Purkinje cell (primary cell): ENCODE data around the gene PKP1. TPM values are rescaled to one million over a fixed set of nuclear protein-coding genes. Genes with fewer than 3 reads are reported as not detected.

Experiments
- polyA plus RNA-seq: library from polyadenylated mRNA; unstranded; fragments of >200 nt; fragmentation: Nextera tagmentation; gene quantifications from 2 replicates; pipeline ENCODE4 v1.2.1, GENCODE V29; 2014

Gene PKP1, protein sequence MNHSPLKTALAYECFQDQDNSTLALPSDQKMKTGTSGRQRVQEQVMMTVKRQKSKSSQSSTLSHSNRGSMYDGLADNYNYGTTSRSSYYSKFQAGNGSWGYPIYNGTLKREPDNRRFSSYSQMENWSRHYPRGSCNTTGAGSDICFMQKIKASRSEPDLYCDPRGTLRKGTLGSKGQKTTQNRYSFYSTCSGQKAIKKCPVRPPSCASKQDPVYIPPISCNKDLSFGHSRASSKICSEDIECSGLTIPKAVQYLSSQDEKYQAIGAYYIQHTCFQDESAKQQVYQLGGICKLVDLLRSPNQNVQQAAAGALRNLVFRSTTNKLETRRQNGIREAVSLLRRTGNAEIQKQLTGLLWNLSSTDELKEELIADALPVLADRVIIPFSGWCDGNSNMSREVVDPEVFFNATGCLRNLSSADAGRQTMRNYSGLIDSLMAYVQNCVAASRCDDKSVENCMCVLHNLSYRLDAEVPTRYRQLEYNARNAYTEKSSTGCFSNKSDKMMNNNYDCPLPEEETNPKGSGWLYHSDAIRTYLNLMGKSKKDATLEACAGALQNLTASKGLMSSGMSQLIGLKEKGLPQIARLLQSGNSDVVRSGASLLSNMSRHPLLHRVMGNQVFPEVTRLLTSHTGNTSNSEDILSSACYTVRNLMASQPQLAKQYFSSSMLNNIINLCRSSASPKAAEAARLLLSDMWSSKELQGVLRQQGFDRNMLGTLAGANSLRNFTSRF
- polyA plus RNA-seq, result not detected in 2 replicates

DNA sequence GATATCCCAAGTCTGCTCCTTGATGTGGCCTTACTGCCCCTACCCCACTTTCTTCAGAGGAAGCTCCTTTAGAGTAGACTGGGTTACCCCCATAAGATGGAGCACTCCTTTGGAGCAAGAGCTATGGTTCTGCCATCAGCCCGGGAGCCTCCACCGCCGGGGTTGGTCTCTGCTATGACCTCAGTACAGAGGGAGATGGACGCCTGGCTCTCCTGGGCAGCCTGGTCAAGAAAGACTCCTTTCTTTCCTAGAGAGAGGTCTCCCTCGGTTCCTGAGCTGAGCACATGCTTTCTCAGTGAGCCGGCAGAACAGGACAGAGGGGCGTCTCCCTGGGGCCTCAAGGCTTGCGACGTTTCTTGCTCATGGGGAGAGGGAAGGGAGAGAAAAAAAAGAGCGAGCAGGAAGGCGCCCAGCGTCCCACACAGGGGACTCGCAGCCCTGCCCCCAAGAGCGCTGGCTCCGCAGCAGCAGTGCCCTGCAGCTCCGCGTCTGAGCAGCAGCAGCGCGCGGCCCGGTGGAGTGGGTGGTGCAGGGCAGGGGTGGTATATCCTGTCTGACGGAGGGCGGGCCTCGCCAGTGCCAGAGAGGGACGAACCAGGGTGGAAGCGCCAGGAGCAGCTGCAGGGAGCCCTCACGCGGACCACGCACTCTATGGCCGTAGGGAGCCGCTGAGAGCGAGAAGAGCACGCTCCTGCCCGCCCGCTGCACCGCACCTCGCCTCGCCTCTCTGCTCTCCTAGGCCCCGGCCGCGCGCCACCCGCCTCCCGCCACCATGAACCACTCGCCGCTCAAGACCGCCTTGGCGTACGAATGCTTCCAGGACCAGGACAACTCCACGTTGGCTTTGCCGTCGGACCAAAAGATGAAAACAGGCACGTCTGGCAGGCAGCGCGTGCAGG lies at the start of gene PKP1:
Gene PKP1, plus strand, starts transcription at position 576 of the 899 bp plus-strand sequence. Its CDS starts 197 bp downstream, at position 773.

DNA sequence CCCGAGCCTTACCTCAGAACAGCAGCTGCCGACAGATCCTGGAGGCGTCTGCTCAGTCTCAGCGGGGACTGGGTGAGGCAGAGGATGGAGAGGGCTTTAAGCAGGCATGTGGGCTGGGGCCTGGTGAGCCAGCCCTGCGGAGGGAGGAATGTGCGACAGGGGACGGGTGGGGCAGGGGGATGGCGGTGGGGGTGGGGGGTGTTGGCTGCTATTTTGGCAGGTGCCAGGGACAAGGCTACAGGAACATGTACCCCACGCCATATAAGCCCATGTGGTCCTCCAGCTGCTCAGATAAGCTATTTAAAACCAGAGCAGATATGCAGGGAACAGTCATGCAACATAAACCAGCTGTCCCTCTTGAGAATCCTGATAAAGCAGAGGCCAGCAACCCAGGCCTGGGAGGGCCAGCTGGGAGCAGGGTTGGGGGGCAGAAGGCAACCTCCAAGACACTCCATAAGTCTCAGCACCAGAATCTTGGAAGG lies 94.3 kb downstream of the PKP1 start, which contains the start of gene TNNT2:
Gene TNNT2, minus strand, starts transcription at position 70 of the 482 bp plus-strand sequence. CDS start 4,426 bp downstream, outside the sequence.

Other genes starting within 250 kb of the PKP1 start
- not detected in 2 replicates for gene CACNA1S, start 171.1 kb upstream of the PKP1 start, polyA plus RNA-seq
- 0.73 TPM in 1 of 2 replicates, not detected in the other for gene ASCL5, start 156.3 kb upstream of the PKP1 start, polyA plus RNA-seq
- 104 and 126 TPM in 2 replicates for gene TMEM9, start 129.0 kb upstream of the PKP1 start, polyA plus RNA-seq
- 0.11 TPM in 1 of 2 replicates, not detected in the other for gene IGFN1, start 92.7 kb upstream of the PKP1 start, polyA plus RNA-seq
- gene TNNT2, start 94.2 kb downstream of the PKP1 start, polyA plus RNA-seq, result not detected in 2 replicates
- gene LAD1, start 115.8 kb downstream of the PKP1 start, polyA plus RNA-seq, result not detected in 2 replicates
- gene TNNI1, start 138.2 kb downstream of the PKP1 start, polyA plus RNA-seq, result not detected in 2 replicates
- gene PHLDA3, start 185.7 kb downstream of the PKP1 start, polyA plus RNA-seq, result 1.5 and 2.0 TPM in 2 replicates
- 29.5 and 45.0 TPM in 2 replicates for gene CSRP1, start 223.6 kb downstream of the PKP1 start, polyA plus RNA-seq